Measurements from ENCODE around the gene SLC6A11. TPM values are rescaled to one million over a fixed set of nuclear protein-coding genes. Genes with fewer than 3 reads are reported as not detected.

Gene SLC6A11
- polyA plus RNA-seq, 1 donor (not counting 4 experiments of a cell fraction or from before 2014, with no cell fraction given), result 9.8 TPM

DNA sequence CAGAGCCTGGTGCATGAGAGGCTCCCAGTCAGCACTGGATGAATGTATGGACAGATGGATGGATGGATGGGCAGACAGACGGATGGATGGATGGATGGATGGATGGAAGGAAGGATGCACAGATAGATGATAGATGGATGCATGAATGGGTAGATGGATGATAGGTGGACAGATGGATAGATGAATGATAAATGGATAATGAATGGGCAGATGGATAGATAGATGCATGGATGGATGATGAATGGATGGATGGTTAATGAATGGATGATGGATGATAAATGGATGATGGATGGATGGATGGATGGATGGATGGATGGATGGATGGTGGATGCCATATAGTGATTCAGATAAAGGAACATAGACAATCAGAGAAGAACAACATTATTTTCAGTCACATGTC, 71.0 kb downstream of the SLC6A11 start:
- no peak overlapping the region for H3K27ac ChIP-seq (ENCODE audit: control insufficient read depth, insufficient read depth, low read length)
- H2AFZ ChIP-seq (ENCODE audit: control insufficient read depth, low read length), result no peak overlapping the region
- H3K9ac ChIP-seq (ENCODE audit: control insufficient read depth, extremely low read depth, insufficient read depth, low read length), result no peak overlapping the region
- peaks cover 38% of the 10 kb centered on the region for H3K4me1 ChIP-seq (ENCODE audit: control insufficient read depth, extremely low read depth, insufficient read depth, low read length)
- DNase-seq (ENCODE audit: low read depth, low spot score) (no peak), FAIRE-seq (no peak)
- no peaks in the 10 kb centered on the region for H4K20me1 ChIP-seq (ENCODE audit: control insufficient read depth, extremely low read depth, insufficient read depth, low read length)
- H3K4me3 ChIP-seq (ENCODE audit: control insufficient read depth in 2 of 3, extremely low read depth in 1 of 3, insufficient read depth in 2 of 3, low read depth in 1 of 3, low read length in 3 of 3), result no peak overlapping the region
- H3K9me1 ChIP-seq (ENCODE audit: control insufficient read depth, extremely low read depth, insufficient read depth, low read length), result no peaks in the 10 kb centered on the region
- dilution Hi-C loops (cut with MboI; ENCODE audit: extremely low pct_ligation_motif_present, low sequenced_read_pairs), result no loop called here
- TF ChIP-seq, protein P1, sequence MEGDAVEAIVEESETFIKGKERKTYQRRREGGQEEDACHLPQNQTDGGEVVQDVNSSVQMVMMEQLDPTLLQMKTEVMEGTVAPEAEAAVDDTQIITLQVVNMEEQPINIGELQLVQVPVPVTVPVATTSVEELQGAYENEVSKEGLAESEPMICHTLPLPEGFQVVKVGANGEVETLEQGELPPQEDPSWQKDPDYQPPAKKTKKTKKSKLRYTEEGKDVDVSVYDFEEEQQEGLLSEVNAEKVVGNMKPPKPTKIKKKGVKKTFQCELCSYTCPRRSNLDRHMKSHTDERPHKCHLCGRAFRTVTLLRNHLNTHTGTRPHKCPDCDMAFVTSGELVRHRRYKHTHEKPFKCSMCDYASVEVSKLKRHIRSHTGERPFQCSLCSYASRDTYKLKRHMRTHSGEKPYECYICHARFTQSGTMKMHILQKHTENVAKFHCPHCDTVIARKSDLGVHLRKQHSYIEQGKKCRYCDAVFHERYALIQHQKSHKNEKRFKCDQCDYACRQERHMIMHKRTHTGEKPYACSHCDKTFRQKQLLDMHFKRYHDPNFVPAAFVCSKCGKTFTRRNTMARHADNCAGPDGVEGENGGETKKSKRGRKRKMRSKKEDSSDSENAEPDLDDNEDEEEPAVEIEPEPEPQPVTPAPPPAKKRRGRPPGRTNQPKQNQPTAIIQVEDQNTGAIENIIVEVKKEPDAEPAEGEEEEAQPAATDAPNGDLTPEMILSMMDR (optimal IDR thresholded peaks at IDR 0.05 in 1 of 3, IDR thresholded peaks at IDR 0.05 in 1 of 3, conservative IDR thresholded peaks at IDR 0.05 in 1 of 3; ENCODE audit: extremely low read depth in 1 of 3, insufficient read depth in 2 of 3, low read length in 3 of 3), result no peak
- TF ChIP-seq EZH2 (IDR thresholded peaks at IDR 0.05; ENCODE audit: low read length), result no peak
- peaks cover 12% of the 10 kb centered on the region for H3K9me3 ChIP-seq (ENCODE audit: control insufficient read depth, low read depth, low read length)
- no peaks in the 10 kb centered on the region for H3K79me2 ChIP-seq (ENCODE audit: control insufficient read depth, insufficient read depth, low read length)
- H3K4me2 ChIP-seq (ENCODE audit: control insufficient read depth, extremely low read depth, insufficient read depth, low read depth, low read length), result no peak overlapping the region
- H3K36me3 ChIP-seq (ENCODE audit: control insufficient read depth in 2 of 2, extremely low read depth in 1 of 2, insufficient read depth in 2 of 2, low read length in 2 of 2), result no peaks in the 10 kb centered on the region
- no peaks in the 10 kb centered on the region for H3K27me3 ChIP-seq (ENCODE audit: control insufficient read depth, extremely low read depth, insufficient read depth, low read length)

DNA sequence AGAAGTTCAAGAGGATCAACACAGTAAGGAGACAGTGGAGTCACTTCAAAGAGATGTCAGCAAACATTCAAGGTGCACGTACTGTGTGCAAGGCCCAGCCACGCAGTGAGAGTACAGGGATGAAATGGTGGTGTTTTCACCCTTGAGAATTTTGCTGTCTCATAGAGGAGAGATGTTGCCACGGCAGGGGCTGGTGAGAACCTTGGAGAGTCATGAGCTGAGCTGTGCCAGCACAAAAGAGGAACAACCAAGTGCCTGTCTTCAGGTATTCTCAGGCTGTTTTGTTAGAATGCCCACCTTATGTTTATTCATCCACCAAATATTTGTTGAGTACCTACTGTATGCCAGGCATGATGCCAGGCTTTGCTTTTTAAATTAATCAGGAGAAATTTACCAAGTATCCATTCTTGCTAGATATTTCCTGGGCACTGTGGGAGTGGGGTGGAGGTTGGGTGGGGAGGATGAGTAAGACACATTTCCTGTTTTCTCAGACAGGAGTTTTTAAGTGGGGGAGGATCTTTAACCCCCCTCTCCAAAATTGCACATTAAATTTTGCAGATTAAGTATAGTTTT, 72.6 kb downstream of the SLC6A11 start:
- H2AFZ ChIP-seq (ENCODE audit: control insufficient read depth, low read length), result peak overlapping the region; percentile 10
- dilution Hi-C loops (cut with MboI; ENCODE audit: extremely low pct_ligation_motif_present, low sequenced_read_pairs), result no loop called here
- peak; percentile 97 for FAIRE-seq

More for the DNA sequence above, 72.6 kb downstream of the SLC6A11 start:
- Histone ChIP-seq H3K4me2 (ENCODE audit: control insufficient read depth, extremely low read depth, insufficient read depth, low read depth, low read length) (peak overlapping the region; percentile 39), H3K9ac (ENCODE audit: control insufficient read depth, extremely low read depth, insufficient read depth, low read length) (peak overlapping the region; percentile 34), H3K36me3 (ENCODE audit: control insufficient read depth in 2 of 2, extremely low read depth in 1 of 2, insufficient read depth in 2 of 2, low read length in 2 of 2) (no peaks in the 10 kb centered on the region), H3K4me3 (ENCODE audit: control insufficient read depth in 2 of 3, extremely low read depth in 1 of 3, insufficient read depth in 2 of 3, low read depth in 1 of 3, low read length in 3 of 3) (peak overlapping the region in 1 of 3 experiments; percentile 32), H3K4me1 (ENCODE audit: control insufficient read depth, extremely low read depth, insufficient read depth, low read length) (peaks cover 30% of the 10 kb centered on the region), H3K27me3 (ENCODE audit: control insufficient read depth, extremely low read depth, insufficient read depth, low read length) (no peaks in the 10 kb centered on the region), H4K20me1 (ENCODE audit: control insufficient read depth, extremely low read depth, insufficient read depth, low read length) (no peaks in the 10 kb centered on the region), H3K27ac (ENCODE audit: control insufficient read depth, insufficient read depth, low read length) (peak overlapping the region; percentile 67), H3K79me2 (ENCODE audit: control insufficient read depth, insufficient read depth, low read length) (no peaks in the 10 kb centered on the region), H3K9me1 (ENCODE audit: control insufficient read depth, extremely low read depth, insufficient read depth, low read length) (no peaks in the 10 kb centered on the region), H3K9me3 (ENCODE audit: control insufficient read depth, low read depth, low read length) (peaks cover 15% of the 10 kb centered on the region)
- no peak for TF ChIP-seq EZH2 (IDR thresholded peaks at IDR 0.05; ENCODE audit: low read length)
- TF ChIP-seq, protein P1 (optimal IDR thresholded peaks at IDR 0.05 in 1 of 3, IDR thresholded peaks at IDR 0.05 in 1 of 3, conservative IDR thresholded peaks at IDR 0.05 in 1 of 3; ENCODE audit: extremely low read depth in 1 of 3, insufficient read depth in 2 of 3, low read length in 3 of 3), result no peak
- DNase-seq (ENCODE audit: low read depth, low spot score), result peak; percentile 32
